HG03196 (cell line): Measurements from ENCODE around the gene KRT85.

Source experiments
- ATAC-seq: cut with Tn5 transposase; IDR thresholded peaks from one replicate; pipeline ENCODE4 v1.9.1; 2021; ENCODE audit not compliant: unreplicated experiment

The KRT85 gene

DNA sequence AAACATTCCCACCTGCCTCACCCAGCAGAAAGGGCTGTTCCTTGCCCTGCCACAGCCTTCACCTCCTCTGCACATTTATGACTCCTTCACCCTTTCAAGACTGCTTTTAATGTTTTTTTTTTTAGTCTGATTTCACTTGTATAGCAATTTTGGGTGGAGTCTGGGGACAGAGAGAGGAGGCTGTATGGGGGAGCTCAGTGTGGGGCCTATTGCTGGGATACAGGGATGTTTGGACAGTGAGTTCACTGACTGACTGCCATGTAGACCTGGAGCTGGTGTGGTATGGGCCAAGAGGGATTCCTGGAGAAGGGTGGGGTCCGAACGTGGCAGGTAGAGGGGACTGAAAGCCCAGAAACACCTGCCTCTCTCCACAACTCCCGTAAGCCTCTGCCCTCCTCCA is 1.9 kb upstream of the KRT85 start:
- no peak for ATAC-seq

- no peak for ATAC-seq
Measured at GRCh38 chr12:52368508-52368907, 1.2 kb upstream of the KRT85 start.

DNA sequence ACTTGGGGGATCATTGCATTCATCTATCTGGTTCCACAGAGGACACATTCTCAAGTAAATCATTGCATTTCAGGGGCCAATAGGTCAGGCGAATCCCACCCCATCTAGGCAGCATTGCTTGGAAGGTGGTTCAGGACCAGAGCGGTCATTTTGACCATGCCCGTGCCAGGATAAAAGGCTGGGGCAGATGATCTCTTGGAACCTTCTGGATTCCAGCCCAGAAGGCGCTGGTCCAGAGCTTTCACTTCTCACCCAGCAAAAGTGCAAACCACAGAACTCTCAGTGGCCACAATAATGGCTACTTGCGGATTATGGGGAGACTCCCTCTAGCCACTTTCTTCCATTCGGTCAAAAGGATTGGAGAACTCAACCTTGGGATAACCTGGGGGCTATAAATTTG is 595 bp upstream of the KRT85 start:
- ATAC-seq, result no peak

DNA sequence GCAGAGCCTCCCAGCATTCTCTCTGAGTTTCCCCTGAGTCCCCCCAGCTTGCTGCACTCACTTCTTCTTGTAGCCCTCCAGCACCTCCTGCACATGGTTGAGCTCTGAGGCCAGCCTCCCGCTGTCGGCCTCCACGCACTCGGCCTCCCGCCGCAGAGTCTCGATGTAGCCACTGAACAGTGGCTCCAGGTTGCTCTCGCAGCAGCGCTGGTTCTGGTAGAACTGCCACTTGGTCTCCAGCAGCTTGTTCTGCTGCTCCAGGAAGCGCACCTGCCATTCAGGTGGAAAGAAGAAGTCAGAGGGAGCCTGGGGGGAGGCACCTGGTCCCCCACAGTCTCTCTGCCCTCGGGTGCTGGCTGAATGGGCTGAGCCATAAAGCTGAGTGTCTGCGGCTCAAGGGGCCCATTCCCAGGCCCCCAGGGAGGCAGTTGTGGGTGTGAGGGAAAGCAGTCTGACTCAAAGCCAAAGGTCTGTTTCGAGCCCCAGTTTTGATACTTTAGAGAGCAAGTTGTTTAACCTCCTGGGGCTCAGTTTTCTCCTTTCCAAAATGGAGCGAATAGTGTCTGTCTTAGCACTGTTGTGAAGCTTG is 2.3 kb downstream of the KRT85 start:
- ATAC-seq, result no peak

DNA sequence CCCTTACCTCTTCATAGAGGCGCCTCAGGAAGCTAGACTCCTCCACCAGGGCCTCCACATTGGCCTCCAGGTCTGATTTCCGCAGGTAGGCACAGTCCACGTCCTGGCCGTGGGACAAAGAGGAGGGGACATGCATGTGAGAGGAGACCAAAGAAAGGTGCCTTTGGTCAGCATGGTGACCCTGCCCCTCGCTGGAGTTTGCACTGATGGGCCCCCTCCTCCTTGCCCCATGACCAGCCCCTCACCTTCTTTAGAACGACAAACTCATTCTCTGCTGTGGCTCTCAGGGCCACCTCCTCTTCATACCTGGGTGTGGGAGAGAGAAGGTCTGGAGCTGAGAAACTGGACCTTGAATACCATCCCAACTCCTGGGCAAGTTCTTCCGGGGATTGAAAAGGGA is 3.2 kb downstream of the KRT85 start:
- no peak for ATAC-seq

DNA sequence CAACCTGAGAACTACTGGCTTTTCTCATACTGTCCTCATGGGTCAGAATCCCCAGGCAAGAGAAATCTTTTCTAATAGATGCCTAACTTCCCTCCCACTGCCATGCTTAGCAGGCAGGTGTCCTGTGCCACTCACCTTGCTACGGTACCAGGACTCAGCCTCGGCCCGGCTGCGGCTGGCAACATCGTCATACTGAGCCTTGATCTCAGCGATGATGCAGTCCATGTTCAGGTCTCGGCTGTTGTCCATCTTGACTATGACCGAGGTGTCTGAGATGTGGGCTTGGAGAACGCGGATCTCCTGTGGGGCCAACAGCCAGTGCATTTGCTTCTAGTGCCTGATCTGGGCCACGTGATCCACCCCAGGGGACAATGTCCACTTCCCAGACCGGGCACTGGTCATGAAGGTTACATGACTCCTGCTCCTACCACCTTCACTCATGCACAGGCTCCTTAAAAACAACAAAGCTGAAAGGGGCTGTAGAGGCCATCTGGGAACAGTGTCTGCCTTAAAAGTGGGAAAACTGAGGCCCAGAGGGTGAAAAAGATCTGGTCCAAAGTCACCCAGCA is 4.1 kb downstream of the KRT85 start:
- ATAC-seq, result no peak

DNA sequence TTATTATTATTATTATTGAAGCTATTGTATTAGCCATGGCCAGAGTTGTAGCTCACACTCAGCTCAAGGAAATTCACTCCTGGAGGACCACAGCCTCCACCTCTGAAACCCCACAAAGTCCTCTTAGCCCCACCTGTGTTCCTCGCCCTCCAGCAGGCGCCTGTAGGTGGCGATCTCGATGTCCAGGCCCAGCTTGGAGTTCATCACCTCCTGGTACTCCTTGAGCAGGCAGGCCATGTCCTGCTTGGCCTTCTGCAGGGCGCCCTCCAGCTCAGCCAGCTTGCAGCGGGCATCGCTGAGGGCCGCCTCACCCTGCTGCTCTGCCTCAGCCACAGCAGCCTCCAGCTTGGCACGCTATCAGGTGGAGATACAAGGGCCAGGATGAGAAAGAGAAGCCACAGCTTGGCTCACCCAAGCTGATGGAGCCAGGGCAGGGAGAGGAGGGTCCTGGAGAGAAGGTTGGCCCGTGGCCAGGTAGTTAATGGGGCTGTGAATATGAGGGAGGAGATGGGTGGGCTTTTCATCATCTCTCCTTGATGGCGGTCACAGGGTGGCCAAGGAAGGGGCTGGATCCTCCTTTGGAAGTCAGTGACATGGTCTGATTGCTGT is 5.1 kb downstream of the KRT85 start:
- no peak for ATAC-seq

DNA sequence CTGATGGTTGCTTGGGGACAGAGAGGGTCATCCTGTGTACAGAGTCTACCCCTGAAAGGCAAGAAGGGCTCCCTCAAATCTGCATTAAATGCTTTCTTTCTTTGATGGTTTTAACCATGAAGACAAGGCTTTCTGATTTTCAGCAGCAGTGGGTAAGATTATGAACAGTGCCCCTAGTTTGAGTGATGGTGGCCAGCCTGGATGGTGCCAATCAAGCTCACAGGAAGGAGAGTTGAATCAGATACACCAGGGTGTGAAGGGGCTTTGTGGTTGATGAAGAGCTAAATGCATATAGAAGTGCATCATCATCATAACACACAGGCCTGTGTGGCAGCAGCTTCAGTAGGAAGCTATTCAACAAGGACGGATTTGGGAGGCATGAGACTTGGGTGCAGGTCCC is 5.7 kb downstream of the KRT85 start:
- no peak for ATAC-seq

GRCh38 chr12:52360663-52361271 is 6.5 kb downstream of the KRT85 start:
- ATAC-seq, result no peak

DNA sequence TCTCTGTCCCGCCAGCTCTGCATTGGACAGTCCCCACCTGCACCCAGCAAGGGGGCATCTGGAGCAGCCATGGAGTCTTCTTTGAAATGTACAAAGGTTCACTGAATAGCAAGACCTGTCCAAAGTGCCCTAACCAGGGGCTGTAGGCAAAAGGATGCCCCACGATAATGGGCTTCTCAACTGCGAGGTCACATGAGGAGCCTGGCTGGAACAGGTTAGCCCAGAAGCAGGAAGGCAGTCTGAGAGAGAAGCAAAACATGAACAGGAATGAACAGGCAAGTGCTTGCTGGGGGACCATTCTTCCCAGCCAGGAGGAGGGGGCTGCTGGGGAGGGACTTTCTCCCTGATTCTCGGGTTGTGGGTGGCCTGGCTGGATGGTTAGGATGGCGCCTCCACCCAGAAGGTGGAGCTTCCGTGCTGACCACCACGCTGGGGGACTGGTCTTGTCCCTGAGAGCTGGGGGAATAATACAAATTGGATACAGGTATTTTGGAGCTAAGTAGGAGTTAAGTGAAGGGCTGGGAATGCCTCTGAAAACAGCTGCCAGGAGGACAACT is 7.1 kb downstream of the KRT85 start:
- ATAC-seq, result no peak

GRCh38 chr12:52359621-52360061 is 7.6 kb downstream of the KRT85 start:
- no peak for ATAC-seq

- ATAC-seq, result no peak
Measured at GRCh38 chr12:52358575-52359350, 8.5 kb downstream of the KRT85 start.

DNA sequence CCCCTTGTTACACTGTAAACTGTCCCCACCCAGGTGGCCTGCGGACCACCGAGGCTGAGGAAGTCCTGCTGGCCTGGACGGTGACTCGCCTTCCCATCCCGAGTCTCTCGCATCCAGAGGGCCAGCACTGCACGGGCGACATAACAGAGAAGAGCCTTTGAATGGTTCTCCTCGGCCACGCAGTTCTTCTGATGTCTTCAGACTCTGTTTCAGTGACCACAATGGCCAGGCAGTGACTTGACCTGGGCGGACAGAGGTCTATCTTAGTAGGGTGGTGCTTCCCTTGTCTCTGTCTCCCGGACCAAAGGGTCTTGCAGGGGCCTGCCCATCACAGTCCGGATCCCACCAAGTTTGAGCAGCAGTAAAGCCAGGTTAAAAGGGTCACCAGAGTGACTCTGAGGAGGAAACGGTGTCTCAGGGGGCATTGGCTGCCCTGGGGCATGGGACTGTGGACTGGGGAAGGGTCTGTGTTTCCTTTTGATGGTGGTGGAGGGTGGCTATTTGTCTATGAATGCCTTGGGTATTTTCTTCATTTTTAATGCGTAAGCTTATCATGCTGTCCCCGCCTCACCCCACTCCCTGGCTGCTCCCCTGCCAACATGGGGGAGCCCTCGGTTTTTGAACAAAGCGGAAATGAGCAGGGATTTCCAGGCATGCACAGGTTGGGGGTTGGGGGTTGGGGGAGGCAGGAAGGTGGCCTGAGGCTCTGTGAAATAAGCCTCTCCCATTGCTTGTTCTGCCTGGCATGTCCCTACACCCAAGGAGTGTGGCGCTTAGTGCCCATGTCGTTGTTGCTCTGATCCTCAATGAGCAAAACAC is 10.3 kb downstream of the KRT85 start:
- no peak for ATAC-seq

DNA sequence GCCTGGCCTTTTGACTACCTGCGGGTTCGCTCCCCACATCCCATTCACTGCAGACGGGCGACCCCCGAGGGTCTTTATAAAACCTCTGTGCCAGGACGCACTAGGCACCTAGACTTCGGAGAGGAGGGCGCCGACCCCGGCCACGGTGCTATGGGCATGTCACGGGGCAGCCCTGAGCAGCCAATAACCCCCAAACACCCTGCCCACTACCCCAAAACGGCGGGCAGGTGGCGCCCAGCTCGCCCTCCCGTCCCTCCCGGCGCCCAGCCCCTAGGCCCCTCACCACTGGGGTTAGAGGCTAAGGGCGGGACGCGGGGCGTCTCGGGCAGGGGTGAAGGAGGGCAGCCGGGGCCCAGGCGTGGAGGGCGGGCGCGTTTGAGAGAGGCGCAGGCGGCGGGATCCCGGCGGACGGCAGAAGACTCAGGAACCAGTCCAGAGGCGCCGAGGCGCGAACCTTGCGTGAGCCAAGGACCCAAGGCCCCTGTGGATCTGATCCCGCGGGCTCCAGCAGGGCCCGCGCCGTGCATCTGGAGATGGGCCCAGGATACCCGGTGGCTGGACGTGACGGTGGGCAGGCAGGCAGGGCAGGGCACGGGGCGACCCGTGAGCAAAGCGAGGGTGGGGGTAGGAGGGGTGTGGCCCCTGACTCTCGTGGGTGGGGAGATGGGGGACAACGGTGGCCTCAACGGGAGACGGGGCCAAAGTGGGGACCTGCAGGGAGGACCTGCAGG is 11.1 kb downstream of the KRT85 start:
- no peak for ATAC-seq

- ATAC-seq, result no peak
Measured at GRCh38 chr12:52355176-52355575, 12.1 kb downstream of the KRT85 start.

- ATAC-seq, result no peak
Measured at GRCh38 chr12:52354200-52354599, 13.1 kb downstream of the KRT85 start.

DNA sequence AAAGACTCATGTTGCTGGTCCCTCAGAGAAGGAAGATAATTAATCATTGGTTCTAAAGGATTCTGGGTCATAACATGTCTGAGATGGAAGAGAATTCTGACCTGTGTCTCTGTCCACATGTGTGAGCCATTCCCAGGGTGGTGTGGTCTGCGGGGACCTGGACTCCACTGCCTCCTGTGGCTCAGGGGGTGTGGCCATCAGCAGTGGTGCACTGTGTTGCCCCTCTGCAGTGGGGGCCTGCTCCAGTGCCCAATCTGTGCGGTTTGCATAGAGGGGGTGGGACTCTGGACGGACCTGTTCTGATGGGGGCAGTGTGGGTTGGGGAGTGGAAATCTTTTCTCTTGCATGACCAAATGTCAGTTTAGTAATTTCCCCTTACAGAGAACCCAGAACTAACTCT is 13.5 kb downstream of the KRT85 start:
- ATAC-seq, result no peak

DNA sequence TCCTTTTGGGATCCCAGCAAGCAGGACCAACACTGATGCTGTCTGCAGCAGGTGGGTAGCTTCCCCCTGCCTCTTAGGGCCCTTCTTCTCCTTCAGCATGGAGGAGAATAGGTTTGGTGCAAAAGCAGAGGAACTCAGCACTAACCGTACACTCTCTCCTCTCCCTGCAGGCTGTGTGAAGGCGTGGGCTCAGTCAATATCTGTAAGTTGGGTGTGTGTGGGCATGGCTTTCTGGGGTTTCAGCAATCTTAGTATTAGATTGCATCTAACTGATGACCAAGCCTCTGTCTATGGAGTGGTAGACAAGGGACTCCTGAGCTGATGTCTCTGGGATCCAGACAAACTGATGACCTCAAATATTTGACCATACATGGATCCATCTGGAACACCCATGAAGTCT is 14.3 kb downstream of the KRT85 start:
- ATAC-seq, result no peak

GRCh38 chr12:52351196-52352059 is 15.9 kb downstream of the KRT85 start:
- no peak for ATAC-seq
